ENCODE results near the gene HJURP. TPM values are rescaled to one million over a fixed set of nuclear protein-coding genes. Genes with fewer than 3 reads are reported as not detected.

Gene HJURP, protein sequence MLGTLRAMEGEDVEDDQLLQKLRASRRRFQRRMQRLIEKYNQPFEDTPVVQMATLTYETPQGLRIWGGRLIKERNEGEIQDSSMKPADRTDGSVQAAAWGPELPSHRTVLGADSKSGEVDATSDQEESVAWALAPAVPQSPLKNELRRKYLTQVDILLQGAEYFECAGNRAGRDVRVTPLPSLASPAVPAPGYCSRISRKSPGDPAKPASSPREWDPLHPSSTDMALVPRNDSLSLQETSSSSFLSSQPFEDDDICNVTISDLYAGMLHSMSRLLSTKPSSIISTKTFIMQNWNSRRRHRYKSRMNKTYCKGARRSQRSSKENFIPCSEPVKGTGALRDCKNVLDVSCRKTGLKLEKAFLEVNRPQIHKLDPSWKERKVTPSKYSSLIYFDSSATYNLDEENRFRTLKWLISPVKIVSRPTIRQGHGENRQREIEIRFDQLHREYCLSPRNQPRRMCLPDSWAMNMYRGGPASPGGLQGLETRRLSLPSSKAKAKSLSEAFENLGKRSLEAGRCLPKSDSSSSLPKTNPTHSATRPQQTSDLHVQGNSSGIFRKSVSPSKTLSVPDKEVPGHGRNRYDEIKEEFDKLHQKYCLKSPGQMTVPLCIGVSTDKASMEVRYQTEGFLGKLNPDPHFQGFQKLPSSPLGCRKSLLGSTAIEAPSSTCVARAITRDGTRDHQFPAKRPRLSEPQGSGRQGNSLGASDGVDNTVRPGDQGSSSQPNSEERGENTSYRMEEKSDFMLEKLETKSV
- total RNA-seq (2011; cell fraction: chromatin; rRNA removed; ENCODE audit: low replicate concordance): 96.3 and 133 TPM in 2 replicates
- total RNA-seq (2011; cell fraction: nucleolus; rRNA removed): 51.0 and 52.1 TPM in 2 replicates
- total RNA-seq (2011; cell fraction: nucleoplasm; rRNA removed): 61.4 and 63.7 TPM in 2 replicates
- total RNA-seq (2014; rRNA removed) (24.2 and 24.5 TPM in 2 replicates), total RNA-seq (2014; rRNA removed; fragmentation: Illumina TruSeq; extraction: Trizol) (27.8 and 32.5 TPM in 2 replicates), total RNA-seq (2015; rRNA removed; fragmentation: Illumina TruSeq; extraction: Trizol) (27.2 and 28.3 TPM in 2 replicates), total RNA-seq (2021) (43.6 and 46.4 TPM in 2 replicates), polyA plus RNA-seq (2011; rRNA removed) (102 and 106 TPM in 2 replicates), polyA plus RNA-seq (2014; fragmentation: Illumina TruSeq; extraction: Trizol) (40.1 and 43.5 TPM in 2 replicates), polyA plus RNA-seq (2014; fragmentation: Nextera tagmentation; extraction: Ambion mirVana) (10 to 100 TPM; 13.8 to 19.1 TPM), polyA plus RNA-seq (2014; rRNA removed) (42.1 and 43.1 TPM in 2 replicates), polyA minus RNA-seq (2011; rRNA and poly(A)+ RNA removed) (79.6 and 109 TPM in 2 replicates), Bru-seq, nascent RNA (percentile 95 among the genes with signal in this experiment), BruChase-seq, experiment 1, labeled RNA remaining after a 2-hour chase (percentile 96 among the genes with signal in this experiment), BruChase-seq, experiment 2, labeled RNA remaining after a 6-hour chase (percentile 95 among the genes with signal in this experiment)
- polyA plus RNA-seq (2011; cell fraction: cytosol; rRNA removed): 51.5 and 65.3 TPM in 2 replicates
- polyA plus RNA-seq (2011; cell fraction: nucleus; rRNA removed): 192 and 256 TPM in 2 replicates
- 29.1 and 33.7 TPM in 2 replicates for polyA plus RNA-seq (2012)
- 42.3 and 61.7 TPM in 2 replicates for polyA minus RNA-seq (2011; cell fraction: cytosol; rRNA and poly(A)+ RNA removed)
- 27.7 and 49.7 TPM in 2 replicates for polyA minus RNA-seq (2011; cell fraction: nucleus; rRNA and poly(A)+ RNA removed)
- long read RNA-seq, experiment 1, transcript HJURP-202 (9 exons, 3,187 nt): major isoform, 149 of 223 reads
- long read RNA-seq, experiment 1, transcript HJURP-204 (7 exons, 3,027 nt): minor isoform, 15 of 223 reads
- long read RNA-seq, experiment 1, partial matches to known transcripts: 35 of 223 reads
- long read RNA-seq, experiment 1, other reads (novel, unspliced or antisense): 24 of 223 reads
- long read RNA-seq, experiment 2, transcript HJURP-202 (9 exons, 3,187 nt): major isoform, 20 of 47 reads
- long read RNA-seq, experiment 2, partial matches to known transcripts: 17 of 47 reads
- long read RNA-seq, experiment 2, other reads (novel, unspliced or antisense): 6 of 47 reads
- long read RNA-seq, experiment 3, transcript HJURP-202 (9 exons, 3,187 nt): major isoform, 44 of 60 reads
- long read RNA-seq, experiment 3, partial matches to known transcripts: 12 of 60 reads
- long read RNA-seq, experiment 3, other reads (novel, unspliced or antisense): 2 of 60 reads

DNA sequence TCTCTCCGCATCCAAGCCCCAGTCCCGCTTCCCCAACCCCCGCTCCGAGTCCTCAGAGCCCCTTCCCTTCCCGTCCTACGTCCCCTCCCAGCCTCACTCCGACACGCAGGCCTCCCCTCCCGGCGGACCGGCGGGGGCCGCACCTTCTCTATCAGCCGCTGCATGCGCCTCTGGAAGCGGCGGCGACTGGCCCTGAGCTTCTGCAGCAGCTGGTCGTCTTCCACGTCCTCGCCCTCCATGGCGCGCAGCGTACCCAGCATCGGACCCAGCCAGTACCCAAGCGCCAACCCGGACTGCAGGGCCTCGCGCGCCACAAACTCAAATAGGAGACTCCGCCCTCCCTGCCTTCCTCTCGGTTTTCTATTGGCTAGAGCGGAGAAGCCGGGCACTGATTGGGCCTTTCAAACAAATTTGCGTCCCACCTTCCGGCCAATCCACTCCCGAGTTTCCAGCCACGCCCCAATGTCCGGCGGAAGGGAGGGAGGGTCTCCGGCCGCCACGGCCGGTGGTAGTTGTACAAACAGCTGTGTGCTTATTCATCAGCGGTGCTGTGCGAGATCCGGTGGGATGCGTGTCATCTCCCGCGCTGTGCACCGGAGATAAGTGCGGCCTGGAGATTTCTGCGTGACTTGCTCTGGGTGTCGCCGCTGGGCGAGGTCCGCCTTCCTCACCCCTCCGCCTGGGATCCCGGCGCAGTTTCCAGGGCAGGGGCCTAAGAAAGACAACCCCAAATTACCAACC is at the start of gene HJURP:
Gene HJURP (minus strand): TSS at position 295 of the 741 bp plus-strand sequence. CDS start 35 bp downstream, at position 260.
- peaks cover 4% of the 10 kb centered on the region for H3K9me1 ChIP-seq (ENCODE audit: control insufficient read depth, insufficient read depth, low read length)
- peak within 1 kb of the TSS; percentile 78 for H2AFZ ChIP-seq (ENCODE audit: low read depth, low read length)
- BruUV-seq (replicated peaks): no TSS peak
- DNase-seq (ENCODE audit: extremely low read depth in 1 of 4, low spot score in 3 of 4) (peak; percentile 94 to 98 (median 98)), ATAC-seq (peak; percentile 94), FAIRE-seq (peak; percentile 93)
- no peaks in the 10 kb centered on the region for H4K20me1 ChIP-seq (replicated peaks; ENCODE audit: control insufficient read depth, insufficient read depth, low read length)
- peak within 1 kb of the TSS; percentile 98 for H3K4me3 ChIP-seq
- in situ Hi-C loops (cut with MboI): loop anchor here (25.0 kb wide), 1 partner anchor 683 kb away; no protein-coding TSS in a partner anchor
- no peaks in the 10 kb centered on the region for H3K27me3 ChIP-seq (ENCODE audit: control insufficient read depth in 2 of 2, insufficient read depth in 2 of 2, low read length in 2 of 2)
- H3K36me3 ChIP-seq (ENCODE audit: control insufficient read depth, insufficient read depth, low read length): peaks cover 42% of the 10 kb centered on the region
- no peaks in the 10 kb centered on the region for H3K9me3 ChIP-seq (replicated peaks; ENCODE audit: control insufficient read depth, insufficient read depth, low read depth, low read length)
- CTCF ChIA-PET (ENCODE audit: low intra/inter-chr PET ratio): no interaction called here
- peaks cover 50% of the 10 kb centered on the region for H3K79me2 ChIP-seq (ENCODE audit: control insufficient read depth, insufficient read depth, low read length)
- POLR2A ChIA-PET: interaction anchor here (0.6 to 1.5 kb wide), 5 partner anchors 8 to 358 kb away, joined by 3 to 5 read pairs (median 3); no protein-coding TSS in a partner anchor
- H3K9ac ChIP-seq (ENCODE audit: insufficient read depth in 1 of 2, low read depth in 2 of 2, low read length in 2 of 2): peak within 1 kb of the TSS; percentile 97 to 98
- peak within 1 kb of the TSS; percentile 98 for H3K4me2 ChIP-seq (ENCODE audit: insufficient read depth, low read length)
- peak within 1 kb of the TSS; percentile 96 for H3K27ac ChIP-seq (ENCODE audit: extremely low read depth, low read depth, low read length)
- peaks cover 14 to 21% of the 10 kb centered on the region in 2 experiments; a peak in 4 of 5 replicates for H3K4me1 ChIP-seq (replicated peaks in 1 of 2; ENCODE audit: control insufficient read depth in 2 of 2, insufficient read depth in 2 of 2, low read length in 2 of 2)
- intact Hi-C loops (cut with micrococcal nuclease): loop anchor here (10.0 kb wide), 1 partner anchor 1260 kb away; no protein-coding TSS in a partner anchor
- WGBS (ENCODE audit: insufficient coverage, low coverage, missing lambda C conversion rate): under 1% methylated on average over 29 of the region's 60 CpGs
- TF ChIP-seq, protein P1, sequence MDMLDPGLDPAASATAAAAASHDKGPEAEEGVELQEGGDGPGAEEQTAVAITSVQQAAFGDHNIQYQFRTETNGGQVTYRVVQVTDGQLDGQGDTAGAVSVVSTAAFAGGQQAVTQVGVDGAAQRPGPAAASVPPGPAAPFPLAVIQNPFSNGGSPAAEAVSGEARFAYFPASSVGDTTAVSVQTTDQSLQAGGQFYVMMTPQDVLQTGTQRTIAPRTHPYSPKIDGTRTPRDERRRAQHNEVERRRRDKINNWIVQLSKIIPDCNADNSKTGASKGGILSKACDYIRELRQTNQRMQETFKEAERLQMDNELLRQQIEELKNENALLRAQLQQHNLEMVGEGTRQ (CRISPR knock-in tag; IDR thresholded peaks at IDR 0.05): no peak
- TF ChIP-seq ZNF584 (CRISPR knock-in tag; IDR thresholded peaks at IDR 0.05; ENCODE audit: low read depth): no peak
- TF ChIP-seq ZNF77 (CRISPR knock-in tag; IDR thresholded peaks at IDR 0.05): no peak
- no peak for TF ChIP-seq HMBOX1 (IDR thresholded peaks at IDR 0.05)
- TF ChIP-seq C11orf30 (IDR thresholded peaks at IDR 0.05; ENCODE audit: low read depth): peak; percentile 74
- no peak for TF ChIP-seq SIX5 (IDR thresholded peaks at IDR 0.05; ENCODE audit: borderline replicate concordance in 1 of 2, insufficient read depth in 1 of 2, low read depth in 1 of 2, low read length in 2 of 2)
- TF ChIP-seq SMARCC2 (IDR thresholded peaks at IDR 0.05; ENCODE audit: low read depth): no peak
- peak in 1 of 2 experiments; percentile 72; a peak in 1 of 4 replicates for TF ChIP-seq ZNF639 (CRISPR knock-in tag; conservative IDR thresholded peaks at IDR 0.05 in 1 of 2, IDR thresholded peaks at IDR 0.05 in 1 of 2)

Data from K562 (cell line).